Measurements from ENCODE around the gene NMT2. TPM values are rescaled to one million over a fixed set of nuclear protein-coding genes. Genes with fewer than 3 reads are reported as not detected.

Gene NMT2
- total RNA-seq, 1 experiment from 2014 or later: 26.1 TPM

GRCh38 chr10:15210521-15210920 lies 42.0 kb upstream of the NMT2 start:
- BruUV-seq (replicated peaks): no TSS peak
- no peaks in the 10 kb centered on the region for H3K9me3 ChIP-seq (ENCODE audit: control insufficient read depth in 1 of 2, insufficient read depth in 1 of 2, low read depth in 1 of 2, low read length in 2 of 2)
- POLR2A ChIA-PET: no interaction called here
- H3K4me1 ChIP-seq (ENCODE audit: control insufficient read depth in 1 of 2, insufficient read depth in 2 of 2, low read length in 2 of 2): peaks cover 24 to 51% of the 10 kb centered on the region in 2 experiments
- H3K9me2 ChIP-seq (ENCODE audit: insufficient read depth): no peaks in the 10 kb centered on the region
- H3K79me2 ChIP-seq (ENCODE audit: insufficient read depth, low read length): no peaks in the 10 kb centered on the region
- H4K20me1 ChIP-seq (ENCODE audit: insufficient read depth): no peaks in the 10 kb centered on the region
- H3K27ac ChIP-seq (ENCODE audit: low read depth, low read length): peak overlapping the region; percentile 53; the same call in 1 of the 2 replicates
- 0 out of 4 replicates have a peak overlapping the region, but pooled peaks of 1 of the 2 experiments have one; percentile 15 for H3K4me3 ChIP-seq (replicated peaks in 1 of 2; ENCODE audit: low read depth in 1 of 2, low read length in 2 of 2)
- RAD21 ChIA-PET (ENCODE audit: low non-redundant PET in 1 of 2, low total read pairs in 2 of 2, uncharacterized antibody in 2 of 2, unreplicated experiment in 2 of 2): no interaction called here
- no peak overlapping the region for H2AFZ ChIP-seq (ENCODE audit: low read depth, low read length, poor library complexity, severe bottlenecking)
- 0 out of 4 replicates have a peak, but pooled peaks cover 0 to 2% of the 10 kb centered on the region in 2 experiments for H3K36me3 ChIP-seq (ENCODE audit: control insufficient read depth in 1 of 2, insufficient read depth in 2 of 2, low read length in 2 of 2)
- no peak for DNase-seq (ENCODE audit: low read depth, low spot score)
- H3K27me3 ChIP-seq (ENCODE audit: insufficient read depth, low read length): no peaks in the 10 kb centered on the region
- no peak for ATAC-seq
- CTCF ChIA-PET: no interaction called here
- H3K4me2 ChIP-seq (ENCODE audit: low read length): peak overlapping the region; percentile 60
- intact Hi-C loops (cut with micrococcal nuclease): loop anchor here (2.0 kb wide), 1 partner anchor 160 kb away; the partner anchor contains the start of gene FAM171A1
- no peak for TF ChIP-seq POLR2A (IDR thresholded peaks at IDR 0.05; ENCODE audit: borderline replicate concordance, extremely low read depth, insufficient read depth, insufficient read length)
- TF ChIP-seq ZFX (IDR thresholded peaks at IDR 0.05): no peak
- TF ChIP-seq JUND (IDR thresholded peaks at IDR 0.05): no peak
- no peak for TF ChIP-seq FOSL1 (IDR thresholded peaks at IDR 0.05; ENCODE audit: low read depth)
- TF ChIP-seq CTCF (IDR thresholded peaks at IDR 0.05 in 2 of 3, conservative IDR thresholded peaks at IDR 0.05 in 1 of 3; ENCODE audit: borderline replicate concordance in 1 of 3, insufficient read depth in 1 of 3, low read depth in 2 of 3, low read length in 2 of 3): no peak
- TF ChIP-seq CBX3 (IDR thresholded peaks at IDR 0.05; ENCODE audit: low read depth): no peak
- TF ChIP-seq CEBPB (IDR thresholded peaks at IDR 0.05; ENCODE audit: low read depth): no peak
- TF ChIP-seq EZH2phosphoT487 (IDR thresholded peaks at IDR 0.05; ENCODE audit: borderline replicate concordance): no peak
- no peak for TF ChIP-seq REST (IDR thresholded peaks at IDR 0.05; ENCODE audit: low read depth)
- H3K9ac ChIP-seq (ENCODE audit: low read length): no peak overlapping the region
